Stomach (tissue), 9 donors: Measurements from ENCODE around the gene ARID1B. TPM values are rescaled to one million over a fixed set of nuclear protein-coding genes. Genes with fewer than 3 reads are reported as not detected.

ENCODE experiments used
- DNase-seq, 2 donors: peaks; one replicate each; pipeline versions ENCODE4 v3.0.0 to v3.0.0-alpha.2; 2013 to 2019
- H3K27ac ChIP-seq, 5 donors: fragments of 200-600 bp in 4 of 5; sonication (generic) in 4 of 5; one replicate each; pipeline ENCODE4 v1.5.1; 2013 to 2019; ENCODE audit warnings: mild to moderate bottlenecking in 1 of 5, moderate library complexity in 1 of 5
- H3K27me3 ChIP-seq, 3 donors: fragments of 200-600 bp; sonication (generic); one replicate each; pipeline ENCODE4 v1.5.1; 2017 to 2019; ENCODE audit warnings: mixed run types in 1 of 3
- H3K36me3 ChIP-seq, 4 donors: fragments of 200-600 bp; sonication (generic); 1 replicate in 3 of 4; 2 replicates in 1 of 4; pipeline ENCODE4 v1.5.1; 2016 to 2019
- H3K4me1 ChIP-seq, 4 donors: fragments of 200-600 bp; sonication (generic); one replicate each; pipeline ENCODE4 v1.5.1; 2016 to 2019
- H3K4me3 ChIP-seq, 4 donors: fragments of 200-600 bp; sonication (generic) in 3 of 4; one replicate each; pipeline ENCODE4 v1.5.1; 2016 to 2019; ENCODE audit warnings: mild to moderate bottlenecking in 1 of 4
- H3K9me3 ChIP-seq, 4 donors: fragments of 200-600 bp; sonication (generic); one replicate each; pipeline ENCODE4 v1.5.1; 2016 to 2019
- CTCF ChIP-seq, 7 experiments: fragments of 450-650 bp in 4 of 7; fragments of 200-600 bp in 3 of 7; sonication (generic) in 3 of 7; IDR thresholded peaks; one replicate each; pipeline ENCODE4 v1.5.1; 2016 to 2019; ENCODE audit warnings: antibody characterized with exemption in 7 of 7, control low read depth in 2 of 7, mild to moderate bottlenecking in 1 of 7
- EP300 ChIP-seq: sonication (generic); formaldehyde crosslinking; IDR thresholded peaks from one replicate; pipeline ENCODE4 v1.6.1; 2017; ENCODE audit warnings: antibody characterized with exemption
- POLR2A ChIP-seq, 4 donors: fragments of 450-650 bp; IDR thresholded peaks; one replicate each; pipeline ENCODE4 v1.6.1; 2016; ENCODE audit warnings: antibody characterized with exemption in 4 of 4, control low read depth in 2 of 4, mild to moderate bottlenecking in 1 of 4, moderate library complexity in 1 of 4
- POLR2AphosphoS5 ChIP-seq, 3 donors: sonication (generic); formaldehyde crosslinking; IDR thresholded peaks; one replicate each; pipeline ENCODE4 v1.6.1; 2016; ENCODE audit warnings: antibody characterized with exemption in 3 of 3
- WGBS, 5 donors: extraction: QIAGEN DNeasy Blood & Tissue Kit in 3 of 5; methylation state at CpG; one replicate each; pipeline versions ENCODE4 v1.1.5 to v1.1.7; 2013 to 2018; 5-methylcytosine and 5-hydroxymethylcytosine counted together
- intact Hi-C: fragments of 100-400 bp; cut with DNase I; formaldehyde crosslinking; loops from one replicate; pipeline ENCODE4 v1.15.1; 2023; ENCODE audit warnings: low total_unique reads
- polyA plus RNA-seq, 3 donors: library from polyadenylated mRNA; stranded (reverse); fragments of 200-250 nt; gene quantifications; one replicate each; pipeline ENCODE4 v1.2.3, GENCODE V29; 2013
- total RNA-seq, 5 donors: library from RNA; depleted of rRNA; stranded (reverse); fragments of >200 nt; gene quantifications; one replicate each; pipeline versions ENCODE4 v1.1.0 to v1.2.3, GENCODE V29; 2014 to 2016
- donor health status: healthy with polysubstance abuse.
- donor health status: Bipolar disorder and iron deficiency.
- donor health status: healthy.

Gene ARID1B
- total and polyA plus RNA-seq, 8 donors = 8.8 to 183 (median 48.3) TPM

- TF ChIP-seq POLR2A (IDR thresholded peaks at IDR 0.05) (no peak), EP300 (no peak), POLR2AphosphoS5 (IDR thresholded peaks at IDR 0.05) (no peak), CTCF (IDR thresholded peaks at IDR 0.05) (no peak)
- H3K4me1 ChIP-seq = peaks cover 5 to 42% (median 25%) of the 10 kb centered on the region in 4 donors
These were observed 348.4 kb downstream of the ARID1B start for GRCh38 chr6:157125531-157125930.

GRCh38 chr6:157126183-157127098 is 349.3 kb downstream of the ARID1B start:
- TF ChIP-seq EP300 (no peak), CTCF (IDR thresholded peaks at IDR 0.05) (no peak), POLR2A (IDR thresholded peaks at IDR 0.05) (no peak), POLR2AphosphoS5 (IDR thresholded peaks at IDR 0.05) (no peak)
- intact Hi-C loops = no loop called here
- Histone ChIP-seq H3K27me3 (no peaks in the 10 kb centered on the region), H3K4me1 (peaks cover 5 to 42% (median 26%) of the 10 kb centered on the region in 4 donors), H3K36me3 (no peaks in the 10 kb centered on the region), H3K9me3 (no peaks in the 10 kb centered on the region), H3K4me3 (no peak overlapping the region), H3K27ac (no peak overlapping the region)
- 65 to 77% (median 73%) methylated on average over 11 of the region's 11 CpGs for WGBS, 5 donors
- DNase-seq = peak in 1 of 2 donors; percentile 71

More at GRCh38 chr6:157125531-157125930, 348.4 kb downstream of the ARID1B start:
- H3K27ac ChIP-seq = no peak overlapping the region
- no peaks in the 10 kb centered on the region for H3K27me3 ChIP-seq
- no peak overlapping the region for H3K4me3 ChIP-seq
- H3K36me3 ChIP-seq = no peaks in the 10 kb centered on the region
- 94 to 96% (median 95%) methylated on average over 7 of the region's 7 CpGs for whole genome bisulfite sequencing, 5 donors
- no peak for DNase-seq
- H3K9me3 ChIP-seq = no peaks in the 10 kb centered on the region
- intact Hi-C loops = no loop called here

DNA sequence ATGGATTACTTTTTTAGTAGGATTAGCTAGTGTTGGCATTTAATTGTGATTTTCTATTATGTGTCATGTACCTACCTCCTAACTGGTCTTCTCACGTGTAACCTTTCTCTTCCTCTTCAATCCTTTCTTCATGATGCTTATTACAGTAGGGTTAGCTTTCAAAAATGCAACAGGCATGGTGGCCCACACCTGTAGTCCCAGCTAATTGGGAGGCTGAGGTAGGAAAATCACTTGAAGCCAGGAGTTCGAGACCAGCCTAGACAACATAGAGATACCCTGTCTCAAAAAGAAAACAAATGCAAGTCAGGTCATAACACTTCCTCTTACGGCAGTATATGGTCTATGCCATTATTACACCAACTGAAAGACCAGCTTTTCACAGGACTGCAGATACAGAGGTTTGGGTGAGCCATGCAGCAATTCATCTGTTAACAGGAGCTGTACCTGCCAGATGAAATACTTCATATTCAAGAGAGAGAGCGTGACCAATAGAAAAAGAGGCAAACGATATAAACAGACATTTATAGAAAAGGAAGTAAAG is 351.1 kb downstream of the ARID1B start:
- Histone ChIP-seq H3K36me3 (peaks cover 0 to 12% (median 7%) of the 10 kb centered on the region in 4 donors), H3K27me3 (no peaks in the 10 kb centered on the region), H3K27ac (no peak overlapping the region), H3K4me1 (peaks cover 5 to 39% (median 23%) of the 10 kb centered on the region in 4 donors), H3K9me3 (no peaks in the 10 kb centered on the region), H3K4me3 (no peak overlapping the region)
- no peak for TF ChIP-seq POLR2A (IDR thresholded peaks at IDR 0.05)
- no peak for TF ChIP-seq POLR2AphosphoS5 (IDR thresholded peaks at IDR 0.05)
- TF ChIP-seq CTCF (IDR thresholded peaks at IDR 0.05) = no peak
- TF ChIP-seq EP300 = no peak
- no peak for DNase-seq
- WGBS, 5 donors = 69 to 82% (median 77%) methylated on average over 5 of the region's 5 CpGs
- intact Hi-C loops = no loop called here

DNA sequence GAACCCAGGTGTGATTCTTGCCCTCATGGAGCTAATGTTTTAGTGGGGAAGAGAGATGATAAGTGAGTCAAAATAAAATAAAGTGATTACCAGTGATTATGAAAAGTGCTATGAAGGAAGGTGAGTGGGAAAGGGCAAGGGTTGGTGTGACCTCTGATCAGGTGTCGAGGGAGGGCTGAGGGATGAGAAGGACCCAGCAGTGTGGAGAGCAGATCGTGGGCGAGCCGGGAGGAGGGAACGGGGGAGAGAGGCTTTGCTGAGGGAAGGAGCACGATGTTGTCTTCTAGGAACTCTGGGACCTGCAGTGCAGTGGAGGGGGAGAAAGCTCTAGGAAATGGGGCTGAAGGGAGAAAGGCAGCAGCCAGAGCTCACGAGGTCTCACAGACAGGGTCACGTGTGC is 354.1 kb downstream of the ARID1B start:
- Histone ChIP-seq H3K4me1 (peaks cover 5 to 33% (median 20%) of the 10 kb centered on the region in 4 donors), H3K27me3 (no peaks in the 10 kb centered on the region), H3K9me3 (no peaks in the 10 kb centered on the region), H3K4me3 (no peak overlapping the region), H3K36me3 (peaks cover 0 to 36% (median 33%) of the 10 kb centered on the region in 4 donors), H3K27ac (no peak overlapping the region)
- no peak for DNase-seq
- TF ChIP-seq POLR2AphosphoS5 (IDR thresholded peaks at IDR 0.05) (no peak), POLR2A (IDR thresholded peaks at IDR 0.05) (no peak), CTCF (IDR thresholded peaks at IDR 0.05) (no peak), EP300 (no peak)
- intact Hi-C loops = no loop called here
- 90 to 99% (median 95%) methylated on average over 8 of the region's 8 CpGs for WGBS, 5 donors
